GM21717 (cell line): ENCODE results near the gene UBAP2L.
"Not testable (repeated sequence)": the region's sequence is repeated elsewhere in the genome, so short reads cannot be mapped to it uniquely, and the experiment has no call there.

ENCODE experiments used
- ATAC-seq: cut with Tn5 transposase; IDR thresholded peaks from one replicate; pipeline ENCODE4 v1.9.1; 2021; ENCODE audit warnings: mild to moderate bottlenecking, moderate library complexity; ENCODE audit not compliant: unreplicated experiment

UBAP2L gene

DNA sequence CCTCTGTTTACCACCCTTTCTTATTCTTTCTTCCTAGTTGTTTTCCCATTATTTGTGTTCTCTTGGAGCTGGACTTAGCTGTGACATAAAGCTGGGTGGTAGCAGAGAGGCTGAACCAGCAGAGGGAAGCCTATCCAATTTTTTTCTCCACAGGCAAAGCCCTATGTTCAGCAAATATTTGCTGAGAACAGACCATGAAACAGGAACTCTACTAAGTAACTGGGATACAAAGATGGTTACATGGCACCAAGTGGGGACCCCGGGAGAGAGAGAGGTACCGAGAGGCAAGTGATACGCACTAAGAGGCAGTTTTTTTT, 21.2 kb upstream of the UBAP2L start:
- ATAC-seq: no peak

DNA sequence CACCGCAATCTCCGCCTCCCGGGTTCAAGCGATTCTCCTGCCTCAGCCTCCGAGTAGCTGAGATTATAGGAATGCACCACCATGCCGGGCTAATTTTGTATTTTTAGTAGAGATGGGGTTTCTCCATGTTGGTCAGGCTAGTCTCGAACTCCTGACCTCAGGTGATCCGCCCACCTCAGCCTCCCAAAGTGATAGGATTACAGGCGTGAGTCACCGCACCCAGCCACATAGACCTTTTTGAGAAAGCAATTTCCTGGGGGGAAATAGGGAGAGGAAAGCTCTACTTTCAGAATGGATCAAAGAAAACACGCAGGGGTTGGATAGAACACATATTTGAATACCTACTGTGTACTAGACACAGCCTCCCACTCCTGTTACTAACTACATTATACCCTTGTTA, 15.0 kb upstream of the UBAP2L start:
- ATAC-seq: not testable (repeated sequence)

- ATAC-seq: no peak
Observed at GRCh38 chr1:154206196-154206595, 14.6 kb upstream of the UBAP2L start, which contains the start of gene CFAP141. CFAP141 (minus strand) TSS chr1:154206333; CDS start chr1:154206307, 26 bp downstream.

DNA sequence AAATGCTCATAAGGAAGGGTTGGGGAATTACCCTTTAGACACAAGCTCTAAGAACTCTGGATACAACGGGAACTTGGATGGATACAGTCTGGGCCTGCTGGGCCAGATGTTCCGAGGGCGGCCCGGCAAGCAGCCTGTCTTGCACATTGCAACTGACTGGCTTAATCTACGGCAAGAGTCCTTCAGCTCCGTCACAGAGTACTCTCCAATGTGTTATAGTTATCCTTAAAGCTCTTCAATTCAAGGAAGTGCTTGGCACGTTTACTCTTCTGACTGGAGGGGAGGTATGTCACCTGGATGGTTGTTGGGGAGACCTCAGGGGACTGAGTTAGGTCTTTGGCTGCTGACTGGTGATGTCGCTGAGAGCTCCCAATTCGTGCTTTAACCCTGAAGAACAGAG, 13.5 kb upstream of the UBAP2L start:
- ATAC-seq: no peak

DNA sequence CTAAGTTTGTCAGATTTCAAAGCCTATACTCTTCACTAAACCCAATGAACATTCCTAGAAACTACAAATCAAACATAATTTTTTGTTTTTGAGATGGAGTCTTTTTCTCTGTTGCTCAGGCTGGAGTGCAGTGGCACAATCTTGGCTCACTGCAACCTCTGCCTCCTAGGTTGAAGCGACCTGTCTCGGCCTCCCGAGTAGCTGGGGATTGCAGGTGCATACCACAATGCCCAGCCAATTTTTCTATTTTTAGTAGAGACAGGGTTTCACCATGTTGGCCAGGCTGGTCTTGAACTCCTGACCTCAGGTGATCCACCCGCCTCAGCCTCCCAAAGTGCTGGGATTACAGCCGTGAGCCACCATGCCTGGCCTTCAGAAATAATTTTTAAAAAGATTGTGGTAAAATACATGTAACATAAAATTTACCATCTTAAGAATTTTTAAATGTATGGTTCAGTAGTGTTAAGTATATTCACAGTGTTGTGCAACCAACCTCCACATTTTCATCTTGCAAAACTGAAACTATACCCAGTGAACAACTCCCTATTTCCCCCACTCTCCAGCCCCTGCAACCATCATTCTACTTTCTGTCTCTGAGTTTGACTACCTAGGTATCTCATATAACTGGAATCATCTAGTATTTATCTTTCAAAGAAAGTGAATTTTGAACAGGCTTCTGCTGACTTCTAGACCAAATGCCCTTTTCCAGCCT, 11.9 kb upstream of the UBAP2L start:
- no peak for ATAC-seq

DNA sequence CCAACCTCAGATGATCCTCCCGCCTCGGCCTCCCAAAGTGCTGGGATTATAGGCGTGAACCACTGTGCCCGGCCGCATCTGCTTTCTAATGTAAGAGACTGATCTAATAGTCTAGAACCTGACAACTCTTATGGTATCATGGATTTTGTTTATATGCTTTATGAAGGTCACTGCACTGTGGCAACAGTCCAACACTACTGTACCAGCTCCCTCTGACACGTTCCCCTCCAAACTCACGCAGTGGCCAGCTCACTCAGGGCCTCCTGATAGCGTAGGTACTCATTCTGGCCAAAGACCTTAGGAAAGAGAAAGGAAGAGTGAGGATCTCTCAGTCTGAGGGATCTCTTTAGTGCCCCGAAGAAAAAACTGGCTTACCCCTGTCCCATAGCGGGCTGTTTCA, 8.7 kb upstream of the UBAP2L start:
- ATAC-seq: no peak

DNA sequence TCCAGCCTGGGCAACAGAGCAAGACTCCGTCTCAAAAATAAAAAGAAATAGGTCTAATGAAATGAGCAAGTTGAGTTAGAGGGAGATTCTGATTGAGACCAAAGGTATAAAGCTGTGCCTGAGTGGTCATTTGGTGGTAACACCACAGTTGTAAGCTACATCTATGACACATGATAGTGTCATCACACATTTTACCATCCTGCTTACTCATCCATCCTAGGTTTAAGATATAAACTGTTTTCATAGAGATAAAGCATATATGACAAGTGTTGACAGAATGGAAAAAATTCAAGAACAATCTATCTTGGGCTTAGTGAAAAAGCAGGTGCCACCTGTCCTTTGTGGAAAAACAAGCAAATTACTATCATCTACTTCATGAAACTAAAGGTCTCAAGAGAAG, 7.5 kb upstream of the UBAP2L start:
- no peak for ATAC-seq

GRCh38 chr1:154218545-154218944, 2.2 kb upstream of the UBAP2L start:
- no peak for ATAC-seq

GRCh38 chr1:154219541-154219940, 1.2 kb upstream of the UBAP2L start:
- ATAC-seq: no peak

DNA sequence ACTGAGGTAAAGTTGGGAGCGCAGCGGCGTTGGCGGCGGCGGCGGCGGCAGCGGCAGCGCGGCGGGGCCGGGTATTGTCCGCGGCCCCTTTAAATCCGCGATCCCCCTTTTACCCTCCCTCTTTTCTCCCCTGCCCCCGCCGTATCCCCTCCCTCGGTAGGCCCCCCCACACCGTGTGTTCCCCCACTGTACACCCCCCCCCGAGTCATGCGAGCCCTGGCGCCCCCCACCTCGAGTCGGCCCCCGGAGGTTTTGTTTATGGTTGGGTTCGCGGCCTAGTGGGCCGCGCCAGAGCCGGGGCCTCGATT, 169 bp downstream of the UBAP2L start:
- ATAC-seq: no peak

DNA sequence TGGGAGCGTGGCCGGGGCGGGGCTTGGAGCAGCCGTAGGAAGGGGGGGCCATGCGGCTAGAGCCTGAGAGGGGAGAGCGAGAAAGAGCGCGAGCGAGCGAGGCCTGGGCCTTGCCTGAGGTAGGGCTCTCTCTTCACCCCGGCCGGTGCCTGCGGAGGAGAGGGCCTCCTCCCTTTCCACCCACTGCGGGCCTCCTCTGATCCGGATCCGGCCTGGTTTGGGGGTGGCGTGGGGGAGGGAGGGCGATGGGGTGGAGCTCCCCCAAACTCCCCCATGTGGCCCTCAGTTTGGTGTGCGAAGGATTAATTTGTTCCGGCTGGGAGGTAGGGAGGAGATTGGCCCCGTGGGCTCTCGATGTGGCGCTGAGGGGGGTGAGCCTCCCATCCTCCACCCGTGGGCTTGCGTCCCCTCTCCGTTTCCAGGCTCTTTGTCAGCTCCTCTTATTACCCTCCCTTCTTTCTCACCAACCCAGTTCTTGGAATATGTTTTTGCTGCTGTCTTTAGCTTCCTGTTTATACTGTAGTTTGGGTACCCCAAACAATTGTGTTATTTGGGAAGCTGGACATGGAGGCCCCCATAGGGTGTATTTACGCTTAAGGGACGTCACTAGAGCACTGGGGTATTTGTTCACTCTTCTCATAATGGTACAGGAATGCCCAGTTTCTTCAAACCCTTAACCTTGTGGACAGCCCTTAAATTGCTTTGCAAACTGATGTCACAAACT, 685 bp downstream of the UBAP2L start:
- ATAC-seq: peak; percentile 22

DNA sequence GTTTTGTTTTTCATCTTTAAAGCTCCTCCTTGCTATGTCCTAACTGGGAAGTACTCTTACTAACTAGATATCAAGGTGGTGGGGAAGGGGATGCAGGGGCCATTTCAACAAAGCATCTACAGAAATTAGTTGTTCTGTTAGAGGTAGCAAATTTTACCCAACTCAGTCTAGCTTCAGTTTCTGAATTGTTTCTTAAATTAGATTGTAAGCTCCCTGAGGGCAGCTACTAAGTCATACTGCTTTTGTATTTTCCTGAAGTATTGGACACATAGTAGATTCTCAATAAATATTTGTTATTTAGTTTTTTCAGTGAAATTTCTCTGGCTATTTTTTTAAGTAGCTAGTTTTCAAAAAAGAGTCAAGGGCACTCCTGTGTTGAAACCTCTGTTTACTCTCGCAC, 1.8 kb downstream of the UBAP2L start:
- no peak for ATAC-seq

GRCh38 chr1:154222918-154223317, 2.2 kb downstream of the UBAP2L start:
- ATAC-seq: no peak

DNA sequence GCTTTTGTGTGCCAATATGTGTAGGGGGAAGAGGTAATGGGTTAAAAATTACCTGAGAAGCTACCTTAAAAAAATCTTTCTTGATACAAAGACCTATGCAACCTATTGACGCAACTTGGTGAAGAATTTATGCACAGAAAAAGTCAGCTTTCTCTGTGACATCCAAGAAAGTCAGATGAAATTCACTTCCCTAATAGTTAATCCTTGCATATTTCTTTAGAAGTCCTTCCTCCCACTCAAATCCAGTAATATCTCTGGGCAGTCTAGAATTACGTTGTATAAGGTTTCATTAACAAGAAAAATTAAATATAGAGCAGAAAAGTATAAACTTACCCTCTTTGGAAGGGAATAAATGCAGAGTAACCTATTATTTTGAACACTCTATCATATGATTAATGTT, 2.9 kb downstream of the UBAP2L start:
- ATAC-seq: no peak

DNA sequence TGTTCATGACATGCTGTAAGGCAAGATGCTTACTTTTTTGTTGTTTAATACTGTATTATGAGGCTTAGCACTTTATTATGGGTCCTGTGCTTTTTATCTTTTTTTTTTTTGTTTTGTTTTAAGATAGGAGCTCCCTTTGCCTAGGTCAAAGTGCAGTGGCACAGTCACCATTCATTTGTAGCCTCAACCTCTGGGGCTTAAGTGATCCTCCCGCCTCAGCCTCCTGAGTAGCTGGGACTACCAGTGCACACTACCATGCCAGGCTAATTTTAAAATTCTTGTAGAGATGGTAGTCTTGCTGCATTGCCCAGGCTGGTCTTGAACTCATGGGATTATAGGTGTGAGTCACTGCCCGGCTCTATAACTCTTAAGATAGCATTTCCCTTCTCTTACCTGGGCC, 4.6 kb downstream of the UBAP2L start:
- ATAC-seq: no peak

DNA sequence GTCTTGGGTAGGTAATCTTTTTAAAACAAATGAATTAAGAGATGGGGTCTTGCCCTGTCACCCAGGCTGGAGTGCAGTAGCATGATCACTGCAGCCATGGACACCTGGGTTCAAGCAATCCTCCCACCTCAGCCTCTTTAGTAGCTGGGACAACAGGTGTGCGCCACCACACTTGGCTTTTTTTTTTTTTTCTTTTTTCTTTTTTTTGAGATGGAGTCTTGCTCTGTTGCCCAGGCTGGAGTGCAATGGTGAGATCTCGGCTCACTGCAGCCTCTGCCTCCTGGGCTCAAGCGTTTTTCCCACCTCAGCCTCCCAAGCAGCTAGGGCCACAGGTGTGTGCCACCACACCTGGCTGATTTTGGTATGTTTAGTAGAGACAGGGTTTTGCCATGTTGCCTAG, 10.4 kb downstream of the UBAP2L start:
- ATAC-seq: not testable (repeated sequence)

GRCh38 chr1:154233127-154233526, 12.4 kb downstream of the UBAP2L start:
- not testable (repeated sequence) for ATAC-seq

- ATAC-seq: no peak
Observed at GRCh38 chr1:154236855-154237254, 16.1 kb downstream of the UBAP2L start.

GRCh38 chr1:154237435-154237834, 16.7 kb downstream of the UBAP2L start:
- no peak for ATAC-seq

- no peak for ATAC-seq
Observed at GRCh38 chr1:154237880-154238506, 17.2 kb downstream of the UBAP2L start.

- no peak for ATAC-seq
Observed at GRCh38 chr1:154239491-154239890, 18.7 kb downstream of the UBAP2L start.

- no peak for ATAC-seq
Observed at GRCh38 chr1:154240294-154240833, 19.6 kb downstream of the UBAP2L start.
